H1 (cell line): ENCODE measurements around the gene RPL37A. TPM values are rescaled to one million over a fixed set of nuclear protein-coding genes. Genes with fewer than 3 reads are reported as not detected.

Experiments
- CTCF ChIA-PET: fragments of 300-600 bp; sonication (Branson Sonifier 250); formaldehyde crosslinking; loops from one replicate; lab custom pipeline; 2021; ENCODE audit not compliant: partially characterized antibody; lab: Charles Lee
- POLR2A ChIA-PET: fragments of 300-600 bp; sonication (Branson Sonifier 250); formaldehyde crosslinking; loops from one replicate; lab custom pipeline; 2021; ENCODE audit warnings: inconsistent platforms; ENCODE audit not compliant: partially characterized antibody; lab: Charles Lee
- DNase-seq, 2 experiments: peaks; one replicate each; pipeline versions ENCODE4 v3.0.0 to v3.0.0-alpha.2; 2010 to 2022; ENCODE audit warnings: low spot score in 2 of 2, low read depth in 1 of 2, mixed read lengths in 1 of 2
- FAIRE-seq: peaks from 2 replicates; lab custom pipeline; 2011; peaks lifted over from hg19 to GRCh38; lab: Jason Lieb, UNC
- H2AFZ ChIP-seq: 2 replicates; pipeline ENCODE4 v1.8.1; 2012; ENCODE audit warnings: low read length, inconsistent platforms
- H2AK5ac ChIP-seq: 2 replicates; pipeline ENCODE4 v1.6.1; 2013; ENCODE audit warnings: low read depth, low read length
- H2BK120ac ChIP-seq: replicated peaks from 2 replicates; pipeline ENCODE3; 2013; ENCODE audit warnings: low read depth, low read length, inconsistent platforms
- H2BK12ac ChIP-seq: 2 replicates; pipeline ENCODE4 v1.6.1; 2013; ENCODE audit warnings: low read depth, low read length
- H2BK15ac ChIP-seq: 2 replicates; pipeline ENCODE4 v1.6.1; 2013; ENCODE audit warnings: low read length
- H2BK20ac ChIP-seq: 2 replicates; pipeline ENCODE4 v1.6.1; 2013; ENCODE audit warnings: low read length
- H2BK5ac ChIP-seq: 2 replicates; pipeline ENCODE4 v1.6.1; 2013; ENCODE audit warnings: low read depth, low read length
- H3K14ac ChIP-seq: 2 replicates; pipeline ENCODE4 v1.6.1; 2013; ENCODE audit warnings: inconsistent platforms; ENCODE audit not compliant: insufficient read length
- H3K18ac ChIP-seq: 2 replicates; pipeline ENCODE4 v1.6.1; 2013; ENCODE audit warnings: low read length; ENCODE audit errors: extremely low read depth
- H3K23ac ChIP-seq: 2 replicates; pipeline ENCODE4 v1.6.1; 2013; ENCODE audit warnings: inconsistent platforms; ENCODE audit not compliant: insufficient read length
- H3K23me2 ChIP-seq: 2 replicates; pipeline ENCODE4 v1.6.1; 2013; ENCODE audit warnings: low read depth, low read length
- H3K27ac ChIP-seq: 2 replicates; pipeline ENCODE4 v1.6.1; 2011; ENCODE audit warnings: low read depth, low read length, inconsistent platforms
- H3K27me3 ChIP-seq, 4 experiments: replicated peaks in 1 of 4; 1 replicate in 1 of 4; 2 replicates in 3 of 4; pipeline versions ENCODE4 v1.6.1 to v1.8.1; 2011 to 2013; ENCODE audit warnings: low read length in 3 of 4, mild to moderate bottlenecking in 3 of 4, inconsistent platforms in 2 of 4, mixed read lengths in 2 of 4, moderate library complexity in 1 of 4; ENCODE audit not compliant: control insufficient read depth in 3 of 4, insufficient read depth in 3 of 4; ENCODE audit errors: extremely low read depth in 1 of 4
- H3K36me3 ChIP-seq, 4 experiments: 2 replicates each; pipeline versions ENCODE4 v1.6.1 to v1.8.1; 2011 to 2013; ENCODE audit warnings: mild to moderate bottlenecking in 4 of 4, low read length in 3 of 4, moderate library complexity in 2 of 4, control low read depth in 1 of 4, inconsistent platforms in 1 of 4; ENCODE audit not compliant: insufficient read depth in 4 of 4, control insufficient read depth in 2 of 4
- H3K4ac ChIP-seq: replicated peaks from 2 replicates; pipeline ENCODE3; 2013; ENCODE audit warnings: low read length, low read depth, mixed read lengths, inconsistent platforms; ENCODE audit not compliant: insufficient read length
- H3K4me1 ChIP-seq, 4 experiments: replicated peaks in 1 of 4; 1 replicate in 1 of 4; 2 replicates in 3 of 4; pipeline versions ENCODE4 v1.6.1 to v1.8.1; 2011 to 2013; ENCODE audit warnings: low read length in 3 of 4, inconsistent platforms in 2 of 4, mixed read lengths in 1 of 4; ENCODE audit not compliant: insufficient read depth in 4 of 4, control insufficient read depth in 3 of 4
- H3K4me2 ChIP-seq, 2 experiments: 2 replicates each; pipeline versions ENCODE4 v1.6.1 to v1.8.1; 2011 to 2013; ENCODE audit warnings: low read depth in 2 of 2, low read length in 2 of 2, control low read depth in 1 of 2, inconsistent platforms in 1 of 2, mild to moderate bottlenecking in 1 of 2; ENCODE audit not compliant: insufficient read depth in 1 of 2
- H3K4me3 ChIP-seq, 4 experiments: fragments of 200-600, 300-600 bp in 1 of 4; sonication (generic), shearing (Covaris generic), sonication (Bioruptor Twin) in 1 of 4; 2 replicates each; pipeline versions ENCODE4 v1.5.1 to v1.8.1; 2011 to 2016; ENCODE audit warnings: low read length in 4 of 4, low read depth in 3 of 4, control low read depth in 2 of 4, inconsistent platforms in 2 of 4, mild to moderate bottlenecking in 2 of 4, mixed read lengths in 1 of 4, moderate library complexity in 1 of 4; ENCODE audit not compliant: insufficient read depth in 2 of 4; ENCODE audit errors: extremely low read depth in 1 of 4
- H3K56ac ChIP-seq: replicated peaks from 2 replicates; pipeline ENCODE3; 2013; ENCODE audit warnings: low read depth, mild to moderate bottlenecking, mixed read lengths, low read length, inconsistent platforms; ENCODE audit not compliant: insufficient read length
- H3K79me1 ChIP-seq: 2 replicates; pipeline ENCODE4 v1.6.1; 2013; ENCODE audit warnings: low read depth, low read length, control low read depth
- H3K79me2 ChIP-seq, 2 experiments: 2 replicates each; pipeline versions ENCODE4 v1.6.1 to v1.8.1; 2012 to 2013; ENCODE audit warnings: low read length in 2 of 2, mild to moderate bottlenecking in 2 of 2, inconsistent platforms in 1 of 2; ENCODE audit not compliant: insufficient read depth in 2 of 2, control insufficient read depth in 1 of 2
- H3K9ac ChIP-seq, 4 experiments: replicated peaks in 1 of 4; 1 replicate in 1 of 4; 2 replicates in 3 of 4; pipeline versions ENCODE4 v1.6.1 to v1.8.1; 2011 to 2013; ENCODE audit warnings: low read depth in 3 of 4, low read length in 3 of 4, control low read depth in 2 of 4, mild to moderate bottlenecking in 2 of 4, moderate library complexity in 2 of 4, inconsistent platforms in 1 of 4; ENCODE audit errors: extremely low read depth in 1 of 4
- H3K9me3 ChIP-seq, 2 experiments: 2 replicates each; pipeline versions ENCODE4 v1.6.1 to v1.8.1; 2012 to 2013; ENCODE audit warnings: mild to moderate bottlenecking in 2 of 2, moderate library complexity in 2 of 2, control low read depth in 1 of 2, inconsistent platforms in 1 of 2, low read depth in 1 of 2, low read length in 1 of 2, mixed read lengths in 1 of 2; ENCODE audit not compliant: insufficient read depth in 2 of 2
- H4K20me1 ChIP-seq, 2 experiments: replicated peaks in 1 of 2; 2 replicates each; pipeline versions ENCODE3 to v1.8.1; 2011 to 2013; ENCODE audit warnings: inconsistent platforms in 2 of 2, low read length in 2 of 2, mild to moderate bottlenecking in 1 of 2; ENCODE audit not compliant: insufficient read depth in 2 of 2, control insufficient read depth in 1 of 2
- H4K5ac ChIP-seq: 2 replicates; pipeline ENCODE4 v1.6.1; 2013; ENCODE audit warnings: low read length, low read depth, mixed read lengths, inconsistent platforms; ENCODE audit not compliant: insufficient read length
- H4K8ac ChIP-seq: 2 replicates; pipeline ENCODE4 v1.8.0; 2013; ENCODE audit warnings: mild to moderate bottlenecking, moderate library complexity, low read length, inconsistent platforms; ENCODE audit not compliant: insufficient read depth; ENCODE audit errors: extremely low read depth
- H4K91ac ChIP-seq: replicated peaks from 2 replicates; pipeline ENCODE3; 2013; ENCODE audit warnings: low read length, mixed read lengths, inconsistent platforms; ENCODE audit not compliant: insufficient read length
- CHD1 ChIP-seq: IDR thresholded peaks from 2 replicates; pipeline ENCODE4 v1.6.1; 2012; ENCODE audit warnings: low read depth, low read length, improper control_type of control experiment
- CTBP2 ChIP-seq: IDR thresholded peaks from 2 replicates; pipeline ENCODE4 v1.7.0; 2011; ENCODE audit warnings: borderline replicate concordance, mild to moderate bottlenecking, moderate library complexity, mixed read lengths, low read length; ENCODE audit not compliant: insufficient read depth, insufficient read length
- EZH2 ChIP-seq: fragments of 200-600 bp; sonication (generic); IDR thresholded peaks from 2 replicates; pipeline ENCODE4 v1.7.1; 2012; ENCODE audit warnings: low read depth, mild to moderate bottlenecking, moderate library complexity, low read length, inconsistent platforms; ENCODE audit not compliant: severe bottlenecking
- GABPA ChIP-seq: IDR thresholded peaks from 2 replicates; pipeline ENCODE4 v1.6.1; 2011; ENCODE audit warnings: mild to moderate bottlenecking, low read length, moderate library complexity, borderline replicate concordance; ENCODE audit not compliant: insufficient read depth
- GTF2F1 ChIP-seq: IDR thresholded peaks from 2 replicates; pipeline ENCODE4 v1.6.1; 2012; ENCODE audit warnings: low read depth, low read length, improper control_type of control experiment, borderline replicate concordance
- KDM5A ChIP-seq: fragments of 200-600 bp; IDR thresholded peaks from 2 replicates; pipeline ENCODE4 v1.7.1; 2012; ENCODE audit warnings: mild to moderate bottlenecking, low read length, inconsistent platforms, mixed read lengths
- RFX5 ChIP-seq: IDR thresholded peaks from 2 replicates; pipeline ENCODE4 v1.6.1; 2011; ENCODE audit warnings: low read depth, low read length, improper control_type of control experiment, borderline replicate concordance
- SP1 ChIP-seq: IDR thresholded peaks from 2 replicates; pipeline ENCODE4 v1.6.1; 2011; ENCODE audit warnings: low read depth, low read length
- SRF ChIP-seq: IDR thresholded peaks from 2 replicates; pipeline ENCODE4 v1.6.1; 2011; ENCODE audit warnings: mild to moderate bottlenecking, low read depth, low read length, moderate library complexity
- TBP ChIP-seq: IDR thresholded peaks from 2 replicates; pipeline ENCODE4 v1.6.1; 2011; ENCODE audit warnings: low read depth, low read length, improper control_type of control experiment
- TEAD4 ChIP-seq: IDR thresholded peaks from 2 replicates; pipeline ENCODE4 v1.6.1; 2012; ENCODE audit warnings: low read depth, low read length, inconsistent platforms, mixed read lengths
- polyA plus RNA-seq, 7 experiments: library from polyadenylated mRNA; depleted of rRNA in 3 of 7; stranded (reverse) in 5 of 7; unstranded in 2 of 7; fragments of >200 nt in 5 of 7; fragments of 200-250 nt in 2 of 7; gene quantifications; 1 replicate in 5 of 7; 2 replicates in 1 of 7; 4 replicates in 1 of 7; pipeline versions ENCODE4 v1.2.1 to v1.2.3, GENCODE V29; 2011 to 2013; ENCODE audit warnings: missing spikeins in 2 of 7, mixed read lengths in 2 of 7
- total RNA-seq: library from RNA; stranded (reverse); fragmentation: NEBNext Ultra II Directional; extraction: Animal tissue kit (Norgen Biotek cat#: 25700); gene quantifications from 2 replicates; pipeline ENCODE4 v1.2.1, GENCODE V29; 2021

Gene RPL37A
- total and polyA plus RNA-seq, 2 of the 8 experiments (the other 6 are each of a cell fraction or from before 2014, with no cell fraction given), result 1,737 to 3,180 TPM

DNA sequence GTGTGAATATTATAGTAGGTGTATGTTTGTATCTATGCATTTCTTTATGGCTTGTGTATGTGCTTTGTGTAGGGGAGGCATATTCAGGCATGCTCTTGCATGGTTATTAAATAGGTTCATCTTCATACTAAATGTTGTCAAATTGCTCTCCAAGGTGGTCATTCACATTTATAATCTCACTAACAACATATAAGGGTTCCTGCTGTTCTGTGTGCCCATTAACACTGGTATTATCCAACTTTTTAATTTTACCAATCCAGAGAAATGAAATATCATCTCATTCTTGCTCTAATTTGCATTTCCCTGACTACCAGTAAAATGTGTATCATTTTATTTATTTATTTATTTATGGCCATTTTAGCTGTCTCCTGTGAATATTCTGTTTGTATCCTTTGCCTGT is 29.0 kb upstream of the RPL37A start:
- H2BK20ac ChIP-seq, result no peak overlapping the region
- H2BK5ac ChIP-seq, result no peak overlapping the region
- no peak overlapping the region for H4K5ac ChIP-seq
- H4K8ac ChIP-seq, result no peak overlapping the region
- no peak overlapping the region for H4K91ac ChIP-seq
- H3K4me2 ChIP-seq, result no peak overlapping the region
- CTCF ChIA-PET, result interaction anchor here (0.6 to 1.6 kb wide), 5 partner anchors 13 to 247 kb away, joined by 3 to 6 read pairs (median 4); no protein-coding TSS in a partner anchor
- no peaks in the 10 kb centered on the region for H3K79me2 ChIP-seq
- no peak overlapping the region for H2AFZ ChIP-seq
- H3K9ac ChIP-seq, result no peak overlapping the region
- no peak overlapping the region for H3K4me3 ChIP-seq
- POLR2A ChIA-PET, result interaction anchor here (1.2 kb wide), 1 partner anchor 17 kb away, joined by 3 read pairs; no protein-coding TSS in a partner anchor
- TF ChIP-seq EZH2 (no peak), CTBP2 (no peak), RFX5 (no peak), GTF2F1 (no peak), SRF (no peak), KDM5A (no peak), CHD1 (no peak), TBP (no peak), TEAD4 (no peak), SP1 (no peak), GABPA (no peak)
- no peak overlapping the region for H3K4ac ChIP-seq
- H3K14ac ChIP-seq, result no peak overlapping the region
- H4K20me1 ChIP-seq, result no peaks in the 10 kb centered on the region
- H2BK15ac ChIP-seq, result no peak overlapping the region
- FAIRE-seq (no peak), DNase-seq (no peak)
- no peaks in the 10 kb centered on the region for H3K9me3 ChIP-seq
- no peaks in the 10 kb centered on the region for H3K23me2 ChIP-seq
- H3K36me3 ChIP-seq, result peaks cover 0 to 5% (median 0%) of the 10 kb centered on the region in 4 experiments; a peak in 1 of 8 replicates
- no peak overlapping the region for H3K27ac ChIP-seq
- H3K79me1 ChIP-seq, result no peaks in the 10 kb centered on the region
- H2BK120ac ChIP-seq, result no peak overlapping the region
- no peaks in the 10 kb centered on the region for H3K4me1 ChIP-seq
- H3K23ac ChIP-seq, result no peak overlapping the region
- no peak overlapping the region for H2AK5ac ChIP-seq
- H3K27me3 ChIP-seq, result no peaks in the 10 kb centered on the region
- H2BK12ac ChIP-seq, result no peak overlapping the region
- no peak overlapping the region for H3K56ac ChIP-seq
- no peak overlapping the region for H3K18ac ChIP-seq
